ENCODE data around the gene TMEM14A.

Gene TMEM14A, protein sequence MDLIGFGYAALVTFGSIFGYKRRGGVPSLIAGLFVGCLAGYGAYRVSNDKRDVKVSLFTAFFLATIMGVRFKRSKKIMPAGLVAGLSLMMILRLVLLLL

DNA sequence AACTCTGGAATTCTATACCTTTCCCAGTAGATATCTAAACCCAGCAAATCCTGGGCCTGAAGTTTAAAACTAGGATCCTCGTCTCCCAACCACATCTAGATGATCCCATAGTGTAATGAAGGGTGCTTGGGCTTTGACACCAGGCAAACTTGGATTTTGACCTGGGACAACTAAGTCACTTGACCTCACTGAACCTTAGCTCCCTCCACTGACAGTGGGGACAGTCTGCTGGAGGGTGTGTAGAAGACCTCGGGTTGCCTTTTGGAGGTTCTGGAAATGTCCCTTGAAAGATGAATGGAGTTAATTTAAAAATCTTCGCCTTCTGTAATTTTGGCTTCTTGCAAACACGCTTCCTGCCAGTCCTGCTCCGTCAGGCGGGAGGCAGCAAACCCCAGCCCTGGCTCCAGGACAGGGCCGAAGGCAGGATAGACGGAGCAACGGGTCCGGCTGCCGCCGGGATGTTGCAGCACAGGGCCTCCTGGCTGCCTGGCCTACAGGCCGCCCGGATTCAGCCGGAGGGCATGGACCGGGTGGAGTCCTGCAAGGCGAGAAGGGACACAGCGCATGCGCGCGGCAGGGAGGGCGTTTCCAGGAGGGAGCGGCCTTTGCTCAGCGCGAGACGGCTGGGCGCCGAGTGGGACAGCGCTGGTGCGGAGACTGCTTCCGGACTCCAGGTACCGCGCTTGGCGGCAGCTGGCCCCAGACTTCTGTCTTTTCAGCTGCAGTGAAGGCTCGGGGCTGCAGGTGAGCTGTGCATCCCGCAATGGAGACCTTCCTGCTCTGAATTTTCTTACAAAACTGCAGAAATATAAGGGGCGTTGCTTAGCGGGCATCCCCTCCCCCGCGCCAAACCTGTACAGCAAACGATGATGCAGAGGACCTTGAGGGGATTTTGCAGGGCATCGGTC is at the start of gene TMEM14A:
Gene TMEM14A (plus strand): TSS at position 612 of the 908 bp plus-strand sequence. CDS start 5,990 bp downstream, outside the sequence.
- Histone ChIP-seq H3K36me3 (ENCODE audit: insufficient read depth, low read length) (no peaks in the 10 kb centered on the region), H3K27ac (ENCODE audit: low read depth, low read length) (peak within 1 kb of the TSS; percentile 40), H3K4me3 (ENCODE audit: low read depth in 1 of 2, low read length in 2 of 2) (peak within 1 kb of the TSS; percentile 79 to 92)

DNA sequence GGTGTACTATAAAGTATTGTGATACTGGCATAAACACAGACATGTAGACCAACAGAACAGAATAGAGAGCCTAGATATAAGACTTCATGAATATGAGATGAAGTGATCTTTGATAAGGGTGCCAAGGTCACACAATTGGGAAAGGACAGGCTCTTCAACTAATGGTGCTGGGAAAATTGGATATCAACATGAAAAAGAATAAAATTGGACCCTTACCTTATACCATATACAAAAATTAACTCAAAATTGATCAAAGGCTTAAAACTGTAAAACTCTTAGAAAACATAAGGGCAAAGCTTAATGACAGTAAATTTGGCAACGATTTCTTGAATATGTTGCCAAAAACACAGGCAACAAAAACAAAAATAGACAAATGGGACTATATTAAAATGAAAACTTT is 49.3 kb upstream of the TMEM14A start:
- H3K9ac ChIP-seq (ENCODE audit: low read length) = no peak overlapping the region
- H3K9me3 ChIP-seq (ENCODE audit: low read length) = no peaks in the 10 kb centered on the region
- no peaks in the 10 kb centered on the region for H3K36me3 ChIP-seq (ENCODE audit: insufficient read depth, low read length)

More for the DNA sequence above, at the start of gene TMEM14A:
- Histone ChIP-seq H3K9ac (ENCODE audit: low read length) (peak within 1 kb of the TSS; percentile 77), H3K4me1 (ENCODE audit: insufficient read depth, low read length) (peaks cover 16% of the 10 kb centered on the region), H3K27me3 (ENCODE audit: control insufficient read depth in 1 of 2, insufficient read depth in 2 of 2, low read length in 2 of 2) (no peaks in the 10 kb centered on the region), H3K9me3 (ENCODE audit: low read length) (no peaks in the 10 kb centered on the region)

DNA sequence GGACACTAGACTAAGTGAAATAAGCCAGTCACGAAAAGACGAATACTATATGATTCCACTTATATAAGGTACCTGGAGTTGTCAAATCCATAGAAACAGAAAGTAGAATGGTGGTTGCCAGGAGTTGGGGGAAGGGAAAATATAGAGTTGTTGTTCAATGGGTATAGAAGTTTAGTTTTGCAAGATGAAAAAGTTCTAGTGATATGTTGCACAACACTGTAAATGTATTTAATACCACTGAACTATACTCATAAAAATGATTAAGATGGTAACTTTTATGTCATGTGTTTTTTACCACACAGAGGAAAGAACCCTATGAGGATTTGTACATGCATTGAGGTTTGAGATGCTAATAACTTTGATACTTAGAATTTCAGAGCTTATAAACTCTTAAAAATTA is 48.1 kb upstream of the TMEM14A start:
- H3K36me3 ChIP-seq (ENCODE audit: insufficient read depth, low read length) = no peaks in the 10 kb centered on the region
- H3K27me3 ChIP-seq (ENCODE audit: control insufficient read depth in 1 of 2, insufficient read depth in 2 of 2, low read length in 2 of 2) = no peaks in the 10 kb centered on the region
- no peaks in the 10 kb centered on the region for H3K4me1 ChIP-seq (ENCODE audit: insufficient read depth, low read length)
- no peak overlapping the region for H3K9ac ChIP-seq (ENCODE audit: low read length)
- H3K27ac ChIP-seq (ENCODE audit: low read depth, low read length) = no peak overlapping the region
- H3K4me3 ChIP-seq (ENCODE audit: low read depth in 1 of 2, low read length in 2 of 2) = no peak overlapping the region
- no peaks in the 10 kb centered on the region for H3K9me3 ChIP-seq (ENCODE audit: low read length)

More for the DNA sequence above, 49.3 kb upstream of the TMEM14A start:
- Histone ChIP-seq H3K27ac (ENCODE audit: low read depth, low read length) (no peak overlapping the region), H3K27me3 (ENCODE audit: control insufficient read depth in 1 of 2, insufficient read depth in 2 of 2, low read length in 2 of 2) (no peaks in the 10 kb centered on the region), H3K4me3 (ENCODE audit: low read depth in 1 of 2, low read length in 2 of 2) (no peak overlapping the region), H3K4me1 (ENCODE audit: insufficient read depth, low read length) (no peaks in the 10 kb centered on the region)

DNA sequence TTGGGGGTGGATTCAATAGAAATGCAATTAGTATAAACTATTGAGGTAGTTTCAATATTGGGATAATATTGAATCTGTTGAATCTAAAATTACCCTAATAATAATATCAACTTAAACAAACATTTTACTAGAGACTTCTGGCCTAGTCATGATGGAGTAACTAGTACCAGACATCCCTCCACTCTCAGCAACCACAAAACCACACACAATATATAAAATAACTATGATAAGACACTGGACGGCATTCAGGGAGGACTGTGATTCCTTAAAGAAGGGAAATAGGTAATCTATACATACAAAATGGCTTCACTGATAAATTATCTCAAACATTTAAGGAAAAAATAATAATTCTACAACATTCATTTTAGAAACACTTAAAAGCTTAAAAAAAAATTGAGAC is 38.9 kb upstream of the TMEM14A start:
- Histone ChIP-seq H3K9ac (ENCODE audit: low read length) (no peak overlapping the region), H3K9me3 (ENCODE audit: low read length) (no peaks in the 10 kb centered on the region), H3K27ac (ENCODE audit: low read depth, low read length) (no peak overlapping the region), H3K27me3 (ENCODE audit: control insufficient read depth in 1 of 2, insufficient read depth in 2 of 2, low read length in 2 of 2) (no peaks in the 10 kb centered on the region), H3K4me1 (ENCODE audit: insufficient read depth, low read length) (no peaks in the 10 kb centered on the region), H3K4me3 (ENCODE audit: low read depth in 1 of 2, low read length in 2 of 2) (no peak overlapping the region), H3K36me3 (ENCODE audit: insufficient read depth, low read length) (no peaks in the 10 kb centered on the region)

DNA sequence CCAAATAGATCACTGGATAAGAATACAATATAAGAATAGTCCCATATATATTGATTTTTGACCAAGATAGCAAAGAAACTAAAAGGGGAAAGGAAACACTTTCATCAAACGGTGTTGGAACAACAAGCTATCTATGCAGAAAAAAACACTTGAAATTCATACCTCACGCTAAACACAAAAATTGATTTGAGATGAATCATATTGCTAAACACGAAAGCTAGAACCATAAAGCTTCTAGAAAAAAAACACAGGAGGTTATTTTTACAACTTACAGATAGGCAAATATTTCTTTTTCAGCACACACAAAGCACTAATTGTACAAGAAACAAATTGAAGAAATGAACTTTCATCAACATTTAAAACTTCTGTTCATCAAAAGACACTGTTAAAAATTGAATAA is 36.7 kb upstream of the TMEM14A start:
- no peaks in the 10 kb centered on the region for H3K9me3 ChIP-seq (ENCODE audit: low read length)
- H3K4me3 ChIP-seq (ENCODE audit: low read depth in 1 of 2, low read length in 2 of 2) = no peak overlapping the region
- H3K9ac ChIP-seq (ENCODE audit: low read length) = no peak overlapping the region
- H3K27ac ChIP-seq (ENCODE audit: low read depth, low read length) = no peak overlapping the region
- H3K36me3 ChIP-seq (ENCODE audit: insufficient read depth, low read length) = no peaks in the 10 kb centered on the region
- H3K27me3 ChIP-seq (ENCODE audit: control insufficient read depth in 1 of 2, insufficient read depth in 2 of 2, low read length in 2 of 2) = no peaks in the 10 kb centered on the region
- H3K4me1 ChIP-seq (ENCODE audit: insufficient read depth, low read length) = no peaks in the 10 kb centered on the region

DNA sequence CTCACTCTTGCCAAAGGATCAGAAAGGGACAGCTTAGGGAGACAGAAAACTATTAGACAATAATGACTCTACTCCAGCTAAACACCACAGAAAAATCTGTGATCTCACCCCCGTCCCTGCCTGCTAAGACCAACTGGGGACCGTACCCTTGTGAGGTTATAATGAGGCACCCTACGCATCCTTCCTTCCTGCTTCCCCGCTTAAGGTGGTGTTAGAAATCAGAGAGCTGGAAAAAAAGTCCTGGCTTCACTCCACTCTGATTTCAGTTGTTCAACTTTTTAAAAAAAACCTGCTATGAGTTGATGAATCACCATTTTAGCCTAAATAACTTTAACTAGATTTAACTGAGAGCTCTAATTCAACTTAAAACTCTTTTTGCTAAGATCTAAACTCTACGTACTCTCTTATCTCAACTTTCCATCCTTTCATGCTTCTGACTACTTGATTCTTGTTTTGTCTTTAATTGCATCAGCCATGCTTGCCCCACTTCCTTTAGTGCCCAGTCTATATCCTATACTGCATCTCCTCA is 35.8 kb upstream of the TMEM14A start:
- H3K4me1 ChIP-seq (ENCODE audit: insufficient read depth, low read length) = no peaks in the 10 kb centered on the region
- H3K27me3 ChIP-seq (ENCODE audit: control insufficient read depth in 1 of 2, insufficient read depth in 2 of 2, low read length in 2 of 2) = no peaks in the 10 kb centered on the region
- H3K27ac ChIP-seq (ENCODE audit: low read depth, low read length) = no peak overlapping the region
- H3K9me3 ChIP-seq (ENCODE audit: low read length) = no peaks in the 10 kb centered on the region
- H3K9ac ChIP-seq (ENCODE audit: low read length) = no peak overlapping the region
- H3K4me3 ChIP-seq (ENCODE audit: low read depth in 1 of 2, low read length in 2 of 2) = no peak overlapping the region
- H3K36me3 ChIP-seq (ENCODE audit: insufficient read depth, low read length) = no peaks in the 10 kb centered on the region

DNA sequence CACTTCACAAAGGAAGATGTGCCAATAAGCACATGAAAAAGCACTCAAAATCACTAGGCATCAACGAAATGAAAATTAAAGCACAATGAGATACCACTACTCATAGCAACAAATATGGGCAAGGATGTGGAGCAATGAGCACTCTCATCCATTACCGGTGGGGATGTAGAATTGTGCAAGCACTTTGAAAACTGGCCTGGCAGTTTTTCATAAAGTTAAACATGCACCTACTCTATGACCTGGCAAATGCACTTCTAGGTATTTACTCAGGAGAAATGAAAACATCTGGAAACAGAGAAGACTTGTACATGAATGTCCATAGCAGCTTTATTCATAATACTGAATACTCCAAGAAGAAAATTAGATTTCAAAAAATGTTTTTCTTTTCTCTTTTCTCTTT is 34.1 kb upstream of the TMEM14A start:
- Histone ChIP-seq H3K9me3 (ENCODE audit: low read length) (no peaks in the 10 kb centered on the region), H3K27me3 (ENCODE audit: control insufficient read depth in 1 of 2, insufficient read depth in 2 of 2, low read length in 2 of 2) (no peaks in the 10 kb centered on the region), H3K9ac (ENCODE audit: low read length) (no peak overlapping the region), H3K27ac (ENCODE audit: low read depth, low read length) (no peak overlapping the region), H3K36me3 (ENCODE audit: insufficient read depth, low read length) (no peaks in the 10 kb centered on the region), H3K4me3 (ENCODE audit: low read depth in 1 of 2, low read length in 2 of 2) (no peak overlapping the region), H3K4me1 (ENCODE audit: insufficient read depth, low read length) (no peaks in the 10 kb centered on the region)

DNA sequence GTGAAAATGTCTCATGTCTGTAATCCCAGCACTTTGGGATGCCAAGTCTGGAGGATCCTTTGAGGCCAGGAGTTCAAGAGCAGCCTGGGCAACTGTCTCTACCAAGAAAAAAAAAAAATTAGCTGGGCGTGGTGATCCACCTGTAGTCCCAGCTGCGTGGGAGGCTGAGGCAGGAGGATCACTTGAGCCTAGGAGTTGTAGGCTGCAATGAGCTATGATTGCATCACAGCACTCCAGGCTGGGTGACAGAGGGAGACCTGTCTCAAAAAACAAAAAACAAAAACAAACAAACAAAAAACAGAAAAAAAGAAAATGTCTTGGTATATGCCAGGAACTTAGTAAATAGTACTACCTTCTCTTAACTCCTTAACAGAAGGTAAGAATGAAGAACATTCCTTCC is 31.4 kb upstream of the TMEM14A start:
- H3K27me3 ChIP-seq (ENCODE audit: control insufficient read depth in 1 of 2, insufficient read depth in 2 of 2, low read length in 2 of 2) = no peaks in the 10 kb centered on the region
- H3K4me3 ChIP-seq (ENCODE audit: low read depth in 1 of 2, low read length in 2 of 2) = no peak overlapping the region
- no peaks in the 10 kb centered on the region for H3K4me1 ChIP-seq (ENCODE audit: insufficient read depth, low read length)
- no peaks in the 10 kb centered on the region for H3K9me3 ChIP-seq (ENCODE audit: low read length)
- H3K27ac ChIP-seq (ENCODE audit: low read depth, low read length) = no peak overlapping the region
- H3K36me3 ChIP-seq (ENCODE audit: insufficient read depth, low read length) = no peaks in the 10 kb centered on the region
- H3K9ac ChIP-seq (ENCODE audit: low read length) = no peak overlapping the region

DNA sequence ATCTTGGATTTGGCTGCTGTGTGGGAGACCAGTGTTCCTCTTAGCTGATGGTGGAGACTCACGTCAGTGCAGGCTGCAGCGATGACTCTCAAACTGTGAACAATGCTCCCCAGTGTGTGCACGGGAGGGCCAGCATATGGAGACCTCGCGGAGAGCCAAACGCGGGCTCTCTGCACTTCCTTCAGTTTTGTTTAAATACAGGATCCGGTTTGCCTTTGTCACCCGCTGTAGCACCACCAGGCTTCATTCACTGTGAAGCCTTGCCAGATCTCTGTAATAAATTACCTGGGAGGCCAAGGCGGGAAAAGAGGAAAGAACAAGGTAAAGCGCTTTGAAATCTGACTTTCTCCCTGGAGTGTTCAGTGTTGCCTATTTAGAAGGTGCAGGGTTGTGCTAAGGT is 30.7 kb upstream of the TMEM14A start:
- H3K27ac ChIP-seq (ENCODE audit: low read depth, low read length) = no peak overlapping the region
- H3K9me3 ChIP-seq (ENCODE audit: low read length) = no peaks in the 10 kb centered on the region
- no peak overlapping the region for H3K9ac ChIP-seq (ENCODE audit: low read length)
- no peak overlapping the region for H3K4me3 ChIP-seq (ENCODE audit: low read depth in 1 of 2, low read length in 2 of 2)
- H3K36me3 ChIP-seq (ENCODE audit: insufficient read depth, low read length) = no peaks in the 10 kb centered on the region
- no peaks in the 10 kb centered on the region for H3K27me3 ChIP-seq (ENCODE audit: control insufficient read depth in 1 of 2, insufficient read depth in 2 of 2, low read length in 2 of 2)
- H3K4me1 ChIP-seq (ENCODE audit: insufficient read depth, low read length) = no peaks in the 10 kb centered on the region

DNA sequence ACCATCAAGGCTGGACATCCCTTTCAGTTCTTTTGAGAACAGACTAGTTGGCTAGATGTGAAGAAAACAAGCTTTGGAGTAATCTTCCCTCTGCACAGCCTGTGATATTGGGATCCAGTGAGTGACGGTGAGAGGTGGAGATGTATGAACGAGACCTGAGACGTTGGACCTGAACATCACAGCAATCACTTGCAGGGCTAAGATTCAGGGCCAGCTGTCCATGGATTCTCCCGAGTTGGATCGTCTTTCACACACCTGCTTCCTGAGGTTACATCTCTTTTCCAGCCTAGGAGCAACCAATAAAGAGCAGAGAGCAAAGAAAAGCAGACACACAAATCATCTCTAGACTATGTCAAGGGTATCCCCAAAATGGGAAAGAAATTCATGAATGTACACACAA is 30.0 kb upstream of the TMEM14A start:
- Histone ChIP-seq H3K36me3 (ENCODE audit: insufficient read depth, low read length) (no peaks in the 10 kb centered on the region), H3K4me1 (ENCODE audit: insufficient read depth, low read length) (no peaks in the 10 kb centered on the region), H3K9me3 (ENCODE audit: low read length) (no peaks in the 10 kb centered on the region), H3K27me3 (ENCODE audit: control insufficient read depth in 1 of 2, insufficient read depth in 2 of 2, low read length in 2 of 2) (no peaks in the 10 kb centered on the region), H3K9ac (ENCODE audit: low read length) (no peak overlapping the region), H3K4me3 (ENCODE audit: low read depth in 1 of 2, low read length in 2 of 2) (no peak overlapping the region), H3K27ac (ENCODE audit: low read depth, low read length) (no peak overlapping the region)

DNA sequence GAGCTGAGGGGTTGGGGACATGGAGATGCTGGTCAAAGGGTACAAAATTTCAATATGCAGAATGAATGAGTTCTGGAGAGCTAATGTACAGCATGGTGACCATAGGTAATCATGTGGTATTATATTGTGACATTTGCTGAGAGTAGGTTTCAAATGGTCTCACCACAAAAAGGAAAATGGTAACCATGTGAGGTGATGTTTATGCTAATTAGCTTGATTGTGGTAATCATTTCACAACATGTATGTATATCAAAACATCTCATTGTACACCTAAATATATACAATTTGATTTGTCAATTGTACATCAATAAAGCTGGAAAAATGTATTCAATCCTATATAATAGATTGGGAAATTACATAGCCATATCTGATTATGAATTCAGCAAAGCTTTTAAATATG is 29.5 kb upstream of the TMEM14A start:
- Histone ChIP-seq H3K27me3 (ENCODE audit: control insufficient read depth in 1 of 2, insufficient read depth in 2 of 2, low read length in 2 of 2) (no peaks in the 10 kb centered on the region), H3K4me1 (ENCODE audit: insufficient read depth, low read length) (no peaks in the 10 kb centered on the region), H3K4me3 (ENCODE audit: low read depth in 1 of 2, low read length in 2 of 2) (no peak overlapping the region), H3K36me3 (ENCODE audit: insufficient read depth, low read length) (no peaks in the 10 kb centered on the region), H3K27ac (ENCODE audit: low read depth, low read length) (no peak overlapping the region), H3K9me3 (ENCODE audit: low read length) (no peaks in the 10 kb centered on the region), H3K9ac (ENCODE audit: low read length) (no peak overlapping the region)
